Mammary epithelial cell (primary cell): ENCODE results near the gene ZNF619.

Experiments used
- EZH2 ChIP-seq: IDR thresholded peaks from 2 replicates; pipeline ENCODE4 v1.6.1; 2012; ENCODE audit warnings: low read length, inconsistent platforms, borderline replicate concordance
- TF ChIP-seq, protein P1 (sequence below), 2 donors: IDR thresholded peaks in 1 of 2; conservative IDR thresholded peaks in 1 of 2; 2 replicates each; pipeline ENCODE4 v1.5.1; 2011 to 2012; ENCODE audit warnings: inconsistent platforms in 2 of 2, low read length in 2 of 2, mild to moderate bottlenecking in 2 of 2, control low read depth in 1 of 2, low read depth in 1 of 2; ENCODE audit not compliant: insufficient read depth in 1 of 2; ENCODE audit errors: extremely low read depth in 1 of 2

DNA sequence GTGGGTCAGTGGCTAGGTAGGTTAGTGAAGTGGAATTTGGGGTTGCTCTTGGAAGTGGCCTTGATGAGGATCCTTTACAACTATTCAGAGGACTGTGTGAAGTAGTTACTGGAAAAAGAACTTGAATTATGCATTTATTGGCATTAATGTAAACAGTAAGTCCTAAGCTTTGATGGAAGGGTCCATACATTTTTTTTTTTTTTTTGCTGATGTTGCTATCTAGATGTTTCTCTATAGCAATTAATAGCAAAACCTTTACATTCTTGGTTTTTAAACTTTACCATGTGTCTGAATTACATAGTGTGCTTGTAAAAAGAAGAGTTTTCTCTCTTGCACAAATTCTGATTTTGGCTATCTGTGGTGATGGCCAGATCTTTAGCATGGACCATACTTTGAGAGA, 57.4 kb downstream of the ZNF619 start:
- TF ChIP-seq, protein P1, sequence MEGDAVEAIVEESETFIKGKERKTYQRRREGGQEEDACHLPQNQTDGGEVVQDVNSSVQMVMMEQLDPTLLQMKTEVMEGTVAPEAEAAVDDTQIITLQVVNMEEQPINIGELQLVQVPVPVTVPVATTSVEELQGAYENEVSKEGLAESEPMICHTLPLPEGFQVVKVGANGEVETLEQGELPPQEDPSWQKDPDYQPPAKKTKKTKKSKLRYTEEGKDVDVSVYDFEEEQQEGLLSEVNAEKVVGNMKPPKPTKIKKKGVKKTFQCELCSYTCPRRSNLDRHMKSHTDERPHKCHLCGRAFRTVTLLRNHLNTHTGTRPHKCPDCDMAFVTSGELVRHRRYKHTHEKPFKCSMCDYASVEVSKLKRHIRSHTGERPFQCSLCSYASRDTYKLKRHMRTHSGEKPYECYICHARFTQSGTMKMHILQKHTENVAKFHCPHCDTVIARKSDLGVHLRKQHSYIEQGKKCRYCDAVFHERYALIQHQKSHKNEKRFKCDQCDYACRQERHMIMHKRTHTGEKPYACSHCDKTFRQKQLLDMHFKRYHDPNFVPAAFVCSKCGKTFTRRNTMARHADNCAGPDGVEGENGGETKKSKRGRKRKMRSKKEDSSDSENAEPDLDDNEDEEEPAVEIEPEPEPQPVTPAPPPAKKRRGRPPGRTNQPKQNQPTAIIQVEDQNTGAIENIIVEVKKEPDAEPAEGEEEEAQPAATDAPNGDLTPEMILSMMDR (conservative IDR thresholded peaks at IDR 0.05 in 1 of 2, IDR thresholded peaks at IDR 0.05 in 1 of 2; ENCODE audit: extremely low read depth in 1 of 2, insufficient read depth in 1 of 2, low read depth in 1 of 2, low read length in 2 of 2): no peak
- TF ChIP-seq EZH2: no peak
